KMS-11 (cell line): ENCODE measurements around the gene TRPM6.
"Not testable (repeated sequence)": the region's sequence is repeated elsewhere in the genome, so short reads cannot be mapped to it uniquely, and the experiment has no call there.

Experiments
- H2AFZ ChIP-seq: fragments of 200-600 bp; sonication (generic); 2 replicates; pipeline ENCODE4 v1.6.1; 2016; ENCODE audit warnings: antibody characterized with exemption, mixed run types, low read depth
- H3K27ac ChIP-seq: fragments of 200-600 bp; sonication (generic); 2 replicates; pipeline ENCODE4 v1.6.1; 2016; ENCODE audit warnings: mild to moderate bottlenecking, mixed run types
- H3K27me3 ChIP-seq: fragments of 200-600 bp; sonication (generic); 2 replicates; pipeline ENCODE4 v1.6.1; 2017; ENCODE audit warnings: mild to moderate bottlenecking, low read depth, mixed run types, moderate library complexity; ENCODE audit not compliant: insufficient read depth
- H3K36me3 ChIP-seq: fragments of 200-600 bp; sonication (generic); 2 replicates; pipeline ENCODE4 v1.6.1; 2017; ENCODE audit warnings: mild to moderate bottlenecking, mixed run types; ENCODE audit not compliant: insufficient read depth
- H3K4me1 ChIP-seq: fragments of 200-600 bp; sonication (generic); 2 replicates; pipeline ENCODE4 v1.6.1; 2016; ENCODE audit warnings: mild to moderate bottlenecking, low read depth, mixed run types; ENCODE audit not compliant: poor library complexity, severe bottlenecking
- H3K4me2 ChIP-seq: fragments of 200-600 bp; sonication (generic); 2 replicates; pipeline ENCODE4 v1.7.0; 2016; ENCODE audit warnings: mild to moderate bottlenecking, mixed run types
- H3K4me3 ChIP-seq: fragments of 200-600 bp; sonication (generic); IDR thresholded peaks from 2 replicates; pipeline ENCODE4 v1.6.1; 2017; ENCODE audit warnings: low read depth, low read length, mixed read lengths; ENCODE audit not compliant: insufficient read depth
- H3K79me2 ChIP-seq: fragments of 200-600 bp; sonication (generic); 2 replicates; pipeline ENCODE4 v1.6.1; 2016; ENCODE audit warnings: low read depth, mixed run types; ENCODE audit not compliant: insufficient read depth
- H3K9ac ChIP-seq: fragments of 200-600 bp; sonication (generic); 2 replicates; pipeline ENCODE4 v1.6.1; 2016; ENCODE audit warnings: mild to moderate bottlenecking, mixed run types
- H4K20me1 ChIP-seq: fragments of 200-600 bp; sonication (generic); 2 replicates; pipeline ENCODE4 v1.6.1; 2016; ENCODE audit warnings: mild to moderate bottlenecking, mixed run types; ENCODE audit not compliant: insufficient read depth
- CTCF ChIP-seq: fragments of 200-600 bp; sonication (generic); conservative IDR thresholded peaks from 2 replicates; pipeline ENCODE4 v1.6.1; 2017; ENCODE audit warnings: low read depth, mild to moderate bottlenecking, antibody characterized with exemption, low read length, moderate library complexity, mixed read lengths

Gene TRPM6

GRCh38 chr9:74861773-74862474 is 25.8 kb downstream of the TRPM6 start:
- no peaks in the 10 kb centered on the region for H3K27me3 ChIP-seq
- H4K20me1 ChIP-seq: no peaks in the 10 kb centered on the region
- H3K4me3 ChIP-seq: no peak overlapping the region
- no peak overlapping the region for H2AFZ ChIP-seq
- H3K4me1 ChIP-seq: peaks cover 6% of the 10 kb centered on the region
- no peak for TF ChIP-seq CTCF
- H3K4me2 ChIP-seq: no peak overlapping the region
- no peak overlapping the region for H3K27ac ChIP-seq
- no peaks in the 10 kb centered on the region for H3K36me3 ChIP-seq
- no peaks in the 10 kb centered on the region for H3K79me2 ChIP-seq
- H3K9ac ChIP-seq: no peak overlapping the region

DNA sequence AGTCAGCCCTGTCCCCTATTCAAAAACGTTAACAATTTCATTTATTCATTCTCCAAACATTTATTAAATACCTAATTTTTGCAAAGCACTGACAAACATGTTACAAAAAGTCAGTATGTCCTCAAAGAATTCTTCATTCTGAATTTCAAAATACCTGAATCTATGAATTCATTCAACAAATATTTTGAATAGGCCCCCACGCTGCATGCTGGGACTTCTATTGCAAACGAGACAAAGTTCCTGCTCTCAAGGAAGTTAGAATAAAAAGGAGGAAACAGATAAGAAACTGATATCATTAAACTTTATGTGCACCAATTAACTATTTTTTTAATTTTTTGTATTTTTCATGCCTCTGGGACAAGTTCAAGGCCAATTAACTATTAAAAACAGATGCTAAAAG is 26.6 kb downstream of the TRPM6 start:
- H3K4me3 ChIP-seq: no peak overlapping the region
- H3K27ac ChIP-seq: no peak overlapping the region
- no peaks in the 10 kb centered on the region for H4K20me1 ChIP-seq
- no peak for TF ChIP-seq CTCF
- peaks cover 6% of the 10 kb centered on the region for H3K4me1 ChIP-seq
- H3K79me2 ChIP-seq: no peaks in the 10 kb centered on the region
- no peaks in the 10 kb centered on the region for H3K36me3 ChIP-seq
- H3K9ac ChIP-seq: no peak overlapping the region
- no peak overlapping the region for H2AFZ ChIP-seq
- H3K4me2 ChIP-seq: no peak overlapping the region
- H3K27me3 ChIP-seq: no peaks in the 10 kb centered on the region

DNA sequence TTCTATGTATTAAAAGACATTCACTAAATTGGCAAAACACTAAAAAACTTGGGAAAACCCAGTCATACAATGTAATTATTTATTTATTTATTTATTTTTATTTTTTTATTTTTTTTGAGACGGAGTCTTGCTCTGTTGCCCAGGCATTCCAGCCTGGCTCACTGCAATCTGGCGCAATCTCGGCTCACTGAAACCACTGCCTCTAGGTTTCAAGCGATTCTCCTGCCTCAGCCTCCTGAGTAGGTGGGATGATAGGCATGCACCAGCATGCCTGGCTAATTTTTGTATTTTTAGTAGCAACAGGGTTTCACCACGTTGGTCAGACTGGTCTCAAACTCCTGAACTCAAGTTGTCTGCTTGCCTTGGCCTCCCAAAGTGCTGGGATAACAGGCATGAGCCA is 27.5 kb downstream of the TRPM6 start:
- H3K27ac ChIP-seq, H4K20me1 ChIP-seq, H3K36me3 ChIP-seq, H3K27me3 ChIP-seq, H3K4me2 ChIP-seq, H3K4me1 ChIP-seq, H2AFZ ChIP-seq, H3K4me3 ChIP-seq, H3K79me2 ChIP-seq, H3K9ac ChIP-seq: not testable (repeated sequence)

- no peaks in the 10 kb centered on the region for H3K36me3 ChIP-seq
- H3K9ac ChIP-seq: no peak overlapping the region
- H4K20me1 ChIP-seq: no peaks in the 10 kb centered on the region
- no peak overlapping the region for H2AFZ ChIP-seq
- no peaks in the 10 kb centered on the region for H3K79me2 ChIP-seq
- H3K4me2 ChIP-seq: no peak overlapping the region
- TF ChIP-seq CTCF: no peak
- H3K4me3 ChIP-seq: no peak overlapping the region
- no peak overlapping the region for H3K27ac ChIP-seq
- peaks cover 6% of the 10 kb centered on the region for H3K4me1 ChIP-seq
- H3K27me3 ChIP-seq: no peaks in the 10 kb centered on the region
Measured at GRCh38 chr9:74859786-74860185, 27.9 kb downstream of the TRPM6 start.

DNA sequence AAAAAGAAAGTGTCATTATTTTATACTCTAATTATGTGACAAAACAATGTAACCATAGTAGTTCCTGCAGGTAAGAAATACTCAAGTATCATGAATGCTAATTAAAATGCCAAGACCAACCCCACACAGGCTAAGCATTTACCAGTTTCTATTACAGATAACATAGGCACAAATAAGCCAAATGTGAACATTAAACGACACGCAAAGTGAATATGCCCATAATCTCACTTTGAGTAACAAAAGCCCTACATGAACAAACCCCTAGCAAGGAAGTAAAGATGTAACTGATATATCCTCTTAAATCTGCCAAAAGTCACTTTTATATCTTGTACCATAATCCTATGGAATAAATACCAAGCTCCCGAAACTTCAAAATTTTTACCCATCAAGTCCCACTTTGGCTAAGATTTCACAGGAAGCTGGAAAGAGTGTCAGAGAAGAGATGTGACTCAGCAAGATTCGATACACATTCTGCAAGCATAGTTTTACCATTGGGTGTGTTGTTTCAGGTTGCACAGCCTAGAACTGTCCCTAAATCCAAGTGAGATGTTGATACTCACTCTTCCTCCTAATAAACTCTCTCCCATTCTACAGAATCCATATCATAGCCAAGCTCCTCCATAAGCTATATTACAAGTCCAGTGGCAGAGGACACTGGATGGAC is 28.8 kb downstream of the TRPM6 start:
- no peak for TF ChIP-seq CTCF
- H2AFZ ChIP-seq: no peak overlapping the region
- H4K20me1 ChIP-seq: no peaks in the 10 kb centered on the region

More for the DNA sequence above, 28.8 kb downstream of the TRPM6 start:
- H3K27me3 ChIP-seq: no peaks in the 10 kb centered on the region
- no peak overlapping the region for H3K27ac ChIP-seq
- H3K36me3 ChIP-seq: no peaks in the 10 kb centered on the region
- no peak overlapping the region for H3K4me2 ChIP-seq
- H3K9ac ChIP-seq: no peak overlapping the region
- H3K4me1 ChIP-seq: peaks cover 6% of the 10 kb centered on the region
- no peaks in the 10 kb centered on the region for H3K79me2 ChIP-seq
- no peak overlapping the region for H3K4me3 ChIP-seq
